ENCODE measurements around the gene DDX25. TPM values are rescaled to one million over a fixed set of nuclear protein-coding genes. Genes with fewer than 3 reads are reported as not detected.

The DDX25 gene
- total RNA-seq, 1 experiment from 2014 or later = 0.26 TPM

DNA sequence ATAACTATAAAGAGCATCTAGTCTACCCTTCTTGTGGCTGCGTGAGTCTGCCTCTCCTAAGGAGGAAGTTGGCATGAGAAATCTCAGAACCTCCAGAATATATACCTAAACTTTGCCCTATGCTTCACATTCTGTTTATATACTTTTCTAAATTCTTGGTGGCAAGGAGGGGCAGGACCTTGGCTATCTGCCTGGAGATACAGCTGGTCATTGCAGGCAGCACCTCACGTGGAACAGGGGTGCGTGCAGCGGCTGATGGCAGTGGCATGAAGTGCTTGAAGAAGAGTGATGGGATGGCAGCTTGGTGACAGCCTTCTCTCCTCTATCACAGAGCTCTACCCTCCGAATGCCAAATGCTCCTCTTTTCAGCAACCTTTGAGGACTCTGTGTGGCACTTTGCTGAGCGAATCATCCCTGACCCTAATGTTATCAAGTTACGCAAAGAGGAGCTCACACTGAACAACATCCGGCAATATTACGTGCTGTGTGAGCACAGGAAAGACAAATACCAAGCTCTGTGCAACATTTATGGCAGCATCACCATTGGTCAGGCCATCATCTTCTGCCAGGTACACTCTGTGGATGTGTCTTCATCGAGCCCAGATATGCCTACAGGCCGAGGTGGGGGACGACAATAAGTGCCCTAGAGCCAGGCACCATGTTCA lies 12.5 kb downstream of the DDX25 start:
- no peak overlapping the region for H3K27ac ChIP-seq
- no peak overlapping the region for H3K4me3 ChIP-seq
- no peaks in the 10 kb centered on the region for H4K20me1 ChIP-seq (ENCODE audit: insufficient read depth)
- TF ChIP-seq, protein P1, sequence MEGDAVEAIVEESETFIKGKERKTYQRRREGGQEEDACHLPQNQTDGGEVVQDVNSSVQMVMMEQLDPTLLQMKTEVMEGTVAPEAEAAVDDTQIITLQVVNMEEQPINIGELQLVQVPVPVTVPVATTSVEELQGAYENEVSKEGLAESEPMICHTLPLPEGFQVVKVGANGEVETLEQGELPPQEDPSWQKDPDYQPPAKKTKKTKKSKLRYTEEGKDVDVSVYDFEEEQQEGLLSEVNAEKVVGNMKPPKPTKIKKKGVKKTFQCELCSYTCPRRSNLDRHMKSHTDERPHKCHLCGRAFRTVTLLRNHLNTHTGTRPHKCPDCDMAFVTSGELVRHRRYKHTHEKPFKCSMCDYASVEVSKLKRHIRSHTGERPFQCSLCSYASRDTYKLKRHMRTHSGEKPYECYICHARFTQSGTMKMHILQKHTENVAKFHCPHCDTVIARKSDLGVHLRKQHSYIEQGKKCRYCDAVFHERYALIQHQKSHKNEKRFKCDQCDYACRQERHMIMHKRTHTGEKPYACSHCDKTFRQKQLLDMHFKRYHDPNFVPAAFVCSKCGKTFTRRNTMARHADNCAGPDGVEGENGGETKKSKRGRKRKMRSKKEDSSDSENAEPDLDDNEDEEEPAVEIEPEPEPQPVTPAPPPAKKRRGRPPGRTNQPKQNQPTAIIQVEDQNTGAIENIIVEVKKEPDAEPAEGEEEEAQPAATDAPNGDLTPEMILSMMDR (conservative IDR thresholded peaks at IDR 0.05) = no peak
- TF ChIP-seq EZH2 (IDR thresholded peaks at IDR 0.05; ENCODE audit: low read depth) = no peak
- no peaks in the 10 kb centered on the region for H3K9me2 ChIP-seq (ENCODE audit: insufficient read depth)
- intact Hi-C loops (cut with micrococcal nuclease; ENCODE audit: unreplicated experiment) = no loop called here
- H3K36me3 ChIP-seq (ENCODE audit: low read depth) = no peaks in the 10 kb centered on the region
- peaks cover 44% of the 10 kb centered on the region for H3K27me3 ChIP-seq (ENCODE audit: insufficient read depth, low read depth)
- no peaks in the 10 kb centered on the region for H3K9me3 ChIP-seq (ENCODE audit: insufficient read depth, low read depth)
- no peak overlapping the region for H2AFZ ChIP-seq
- no TSS peak for BruUV-seq (replicated peaks)
- no peaks in the 10 kb centered on the region for H3K4me1 ChIP-seq (replicated peaks; ENCODE audit: insufficient read depth)
- no peak overlapping the region for H3K4me2 ChIP-seq
- no peak for DNase-seq
- CTCF ChIA-PET = interaction anchor here (0.5 kb wide), 2 partner anchors 419 to 631 kb away, joined by 3 to 4 read pairs; no protein-coding TSS in a partner anchor
- no peaks in the 10 kb centered on the region for H3K79me2 ChIP-seq (ENCODE audit: low read depth)
- no peaks in the 10 kb centered on the region for H3F3A ChIP-seq (ENCODE audit: insufficient read depth, low read depth)
- POLR2A ChIA-PET (ENCODE audit: unreplicated experiment) = no interaction called here

DNA sequence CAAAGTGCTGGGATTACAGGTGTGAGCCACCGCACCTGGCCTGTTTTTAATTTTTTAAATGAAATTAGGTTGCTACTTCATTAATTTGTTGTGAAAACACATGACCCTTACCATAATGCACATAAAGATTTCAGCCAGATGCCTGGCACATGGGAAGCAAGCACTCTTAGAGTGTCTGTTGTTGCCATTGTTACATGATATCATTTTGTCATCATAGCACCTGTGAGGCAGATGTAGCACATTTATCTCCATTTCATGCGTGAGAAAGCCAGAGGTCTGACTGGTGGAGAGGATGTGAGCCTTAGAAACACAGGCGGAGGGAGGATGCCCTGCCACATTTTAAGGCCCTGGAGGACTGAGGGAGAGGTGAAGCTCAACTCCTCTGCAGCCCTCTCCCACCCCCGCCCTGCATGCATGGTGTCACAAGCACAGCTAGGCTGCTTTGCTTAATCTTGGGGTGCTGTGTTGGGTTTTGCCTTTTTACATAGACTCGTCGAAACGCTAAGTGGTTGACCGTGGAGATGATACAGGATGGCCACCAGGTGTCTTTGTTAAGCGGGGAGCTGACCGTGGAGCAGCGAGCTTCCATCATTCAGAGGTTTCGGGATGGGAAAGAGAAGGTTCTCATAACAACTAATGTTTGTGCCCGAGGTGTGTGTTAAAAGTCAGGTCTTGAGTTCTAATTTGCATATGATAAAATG lies 14.0 kb downstream of the DDX25 start:
- no peaks in the 10 kb centered on the region for H3K4me1 ChIP-seq (replicated peaks; ENCODE audit: insufficient read depth)

DNA sequence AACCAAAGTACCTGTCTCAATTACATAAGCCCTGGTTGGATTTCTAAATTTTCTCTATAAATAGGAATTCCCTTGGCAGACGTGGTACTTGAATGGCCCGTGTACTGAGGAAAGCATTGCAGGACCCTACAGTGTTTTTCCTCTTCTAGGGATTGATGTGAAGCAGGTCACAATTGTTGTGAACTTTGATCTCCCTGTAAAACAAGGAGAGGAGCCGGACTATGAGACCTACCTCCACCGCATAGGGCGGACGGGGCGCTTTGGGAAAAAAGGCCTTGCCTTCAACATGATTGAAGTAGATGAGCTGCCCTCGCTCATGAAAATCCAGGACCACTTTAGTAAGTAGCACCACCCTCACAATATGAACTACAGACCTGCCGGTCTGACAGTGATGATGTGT lies 16.7 kb downstream of the DDX25 start:
- Histone ChIP-seq H3K4me1 (replicated peaks; ENCODE audit: insufficient read depth) (no peaks in the 10 kb centered on the region), H3K9me2 (ENCODE audit: insufficient read depth) (no peaks in the 10 kb centered on the region), H3K27ac (no peak overlapping the region), H3K79me2 (ENCODE audit: low read depth) (no peaks in the 10 kb centered on the region), H3K9me3 (ENCODE audit: insufficient read depth, low read depth) (no peaks in the 10 kb centered on the region), H3F3A (ENCODE audit: insufficient read depth, low read depth) (no peaks in the 10 kb centered on the region), H3K36me3 (ENCODE audit: low read depth) (no peaks in the 10 kb centered on the region), H3K27me3 (ENCODE audit: insufficient read depth, low read depth) (peaks cover 40% of the 10 kb centered on the region), H4K20me1 (ENCODE audit: insufficient read depth) (no peaks in the 10 kb centered on the region), H3K4me3 (no peak overlapping the region), H2AFZ (no peak overlapping the region), H3K4me2 (no peak overlapping the region)
- intact Hi-C loops (cut with micrococcal nuclease; ENCODE audit: unreplicated experiment) = loop anchor here (10.0 kb wide), 2 partner anchors 344 to 384 kb away; partner anchors contain the start of genes DCPS, FOXRED1 and SRPRA
- TF ChIP-seq, protein P1 (conservative IDR thresholded peaks at IDR 0.05) = no peak
- no peak for TF ChIP-seq EZH2 (IDR thresholded peaks at IDR 0.05; ENCODE audit: low read depth)
- no TSS peak for BruUV-seq (replicated peaks)
- ChIA-PET CTCF (no interaction called here), POLR2A (ENCODE audit: unreplicated experiment) (no interaction called here)
- no peak for DNase-seq

More for the DNA sequence above, 14.0 kb downstream of the DDX25 start:
- H3K9me2 ChIP-seq (ENCODE audit: insufficient read depth) = no peaks in the 10 kb centered on the region
- no peaks in the 10 kb centered on the region for H3K9me3 ChIP-seq (ENCODE audit: insufficient read depth, low read depth)
- no peaks in the 10 kb centered on the region for H4K20me1 ChIP-seq (ENCODE audit: insufficient read depth)
- H3K4me3 ChIP-seq = no peak overlapping the region
- CTCF ChIA-PET = no interaction called here
- H3K79me2 ChIP-seq (ENCODE audit: low read depth) = no peaks in the 10 kb centered on the region
- no peaks in the 10 kb centered on the region for H3K36me3 ChIP-seq (ENCODE audit: low read depth)
- no peak for DNase-seq
- TF ChIP-seq, protein P1 (conservative IDR thresholded peaks at IDR 0.05) = no peak
- TF ChIP-seq EZH2 (IDR thresholded peaks at IDR 0.05; ENCODE audit: low read depth) = no peak
- no TSS peak for BruUV-seq (replicated peaks)
- H3K27me3 ChIP-seq (ENCODE audit: insufficient read depth, low read depth) = peaks cover 47% of the 10 kb centered on the region
- intact Hi-C loops (cut with micrococcal nuclease; ENCODE audit: unreplicated experiment) = no loop called here
- H3F3A ChIP-seq (ENCODE audit: insufficient read depth, low read depth) = no peaks in the 10 kb centered on the region
- no peak overlapping the region for H3K4me2 ChIP-seq
- H2AFZ ChIP-seq = no peak overlapping the region
- POLR2A ChIA-PET (ENCODE audit: unreplicated experiment) = no interaction called here
- H3K27ac ChIP-seq = no peak overlapping the region

Data from PC-9 (cell line).